Measurements from ENCODE around the gene EIF4A2.
A peak's percentile ranks its signal among the peaks of the same experiment; 100 is the strongest.

Gene EIF4A2

DNA sequence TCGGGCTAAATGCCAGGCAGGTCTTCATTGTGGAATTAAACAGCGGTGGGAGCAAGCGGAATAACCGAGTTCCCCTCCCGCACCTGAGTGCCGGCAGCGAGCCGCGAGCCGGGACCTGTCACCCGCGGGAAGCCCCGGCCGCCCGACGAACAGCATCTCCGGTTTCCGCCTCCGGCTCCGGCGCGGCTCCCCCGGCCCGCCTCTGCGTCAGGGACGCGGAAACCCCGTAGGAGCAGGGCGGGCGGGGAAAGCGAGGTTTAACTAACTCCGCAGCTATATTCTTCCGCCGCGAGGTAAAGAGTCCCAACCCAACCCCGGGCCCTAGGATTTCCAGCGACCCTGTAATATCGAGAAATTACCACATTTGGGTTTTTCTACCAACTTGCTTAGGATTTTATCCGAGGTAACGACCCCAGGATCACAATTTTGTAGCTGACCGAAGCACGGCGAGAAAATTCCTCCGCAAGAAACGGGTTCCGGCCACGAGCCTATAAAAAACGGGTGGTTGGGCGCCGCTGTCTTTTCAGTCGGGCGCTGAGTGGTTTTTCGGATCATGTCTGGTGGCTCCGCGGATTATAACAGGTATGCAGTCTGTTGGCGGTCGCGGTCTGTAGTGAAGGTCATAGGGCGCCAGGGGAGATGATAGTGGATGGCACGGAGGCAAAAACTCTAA lies at the start of gene EIF4A2:
Gene EIF4A2, plus strand, starts transcription at position 520 of the 673 bp plus-strand sequence. Its CDS starts 34 bp downstream, at position 554.
- CTCF ChIA-PET = interaction anchor here (0.6 kb wide), 1 partner anchor 100 kb away, joined by 3 read pairs; no protein-coding TSS in a partner anchor
- POLR2A ChIA-PET = interaction anchor here (0.6 to 3.8 kb wide), 23 partner anchors 9 to 845 kb away, joined by 3 to 24 read pairs (median 4); partner anchors contain the start of genes DNAJB11, RFC4 and TRA2B
- DNase-seq (ENCODE audit: extremely low spot score) = peak; percentile 78
- 0 out of 2 replicates have a peak, but pooled peaks have one; percentile 15 for TF ChIP-seq FOXM1 (IDR thresholded peaks at IDR 0.05; ENCODE audit: borderline replicate concordance)
- peak; percentile 84 for TF ChIP-seq NFRKB (IDR thresholded peaks at IDR 0.05)
- peak; percentile 85 for TF ChIP-seq ELF4 (IDR thresholded peaks at IDR 0.05)
- no peak for TF ChIP-seq ARNT (IDR thresholded peaks at IDR 0.05)
- no peak for TF ChIP-seq ZNF384 (IDR thresholded peaks at IDR 0.05)
- TF ChIP-seq BHLHE40 (IDR thresholded peaks at IDR 0.05; ENCODE audit: borderline replicate concordance) = no peak
- TF ChIP-seq SP1 (IDR thresholded peaks at IDR 0.05) = no peak
- TF ChIP-seq L3MBTL2 (conservative IDR thresholded peaks at IDR 0.05) = peak; percentile 49; the same call in 1 of the 2 replicates
- no peak for TF ChIP-seq HDGF (IDR thresholded peaks at IDR 0.05; ENCODE audit: borderline replicate concordance)
- TF ChIP-seq LEF1 (IDR thresholded peaks at IDR 0.05; ENCODE audit: borderline replicate concordance) = peak; percentile 72; the same call in 1 of the 2 replicates
- no peak for TF ChIP-seq CTBP1 (IDR thresholded peaks at IDR 0.05; ENCODE audit: borderline replicate concordance)
- no peak for TF ChIP-seq SUZ12 (IDR thresholded peaks at IDR 0.05)
- no peak for TF ChIP-seq FOXA1 (IDR thresholded peaks at IDR 0.05)

DNA sequence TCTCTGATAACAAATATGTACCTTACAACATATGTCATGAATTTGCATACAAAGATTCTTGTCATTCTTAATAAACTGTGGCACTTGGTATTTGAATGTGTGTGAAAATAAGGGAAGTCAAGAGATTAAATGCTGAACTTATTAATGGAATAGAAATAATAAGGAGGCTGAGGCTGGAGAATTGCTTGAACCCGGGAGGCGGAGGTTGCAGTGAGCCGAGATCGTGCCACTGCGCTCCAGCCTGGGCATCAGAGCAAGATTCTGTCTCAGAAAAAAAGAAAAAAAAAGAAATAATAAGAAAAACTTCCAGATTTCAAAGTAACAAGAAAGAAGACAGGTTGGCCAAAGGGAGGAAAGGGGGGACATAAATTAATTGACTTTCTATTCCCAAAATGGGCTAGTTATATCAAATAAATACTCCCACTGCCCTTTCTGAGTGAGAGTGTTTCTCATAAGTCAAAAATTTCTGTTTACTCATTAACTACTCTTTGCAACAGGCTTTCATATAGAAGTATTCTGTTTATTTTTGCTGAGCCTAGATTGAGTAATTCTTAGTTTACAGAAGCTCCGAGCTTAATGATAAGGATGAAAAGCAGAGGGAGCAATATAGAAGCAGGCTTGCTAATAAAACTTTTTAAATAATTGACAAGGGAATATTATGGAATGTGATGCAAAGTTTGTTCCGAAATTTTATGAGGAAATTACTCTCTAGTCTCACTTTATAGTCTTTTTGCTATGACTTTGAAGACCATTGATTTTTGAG lies 40.6 kb upstream of the EIF4A2 start:
- ChIA-PET POLR2A (interaction anchor here (0.9 kb wide), 1 partner anchor 40 kb away, joined by 3 read pairs; the partner anchor contains the start of gene EIF4A2), CTCF (no interaction called here)
- no peak for TF ChIP-seq HDGF (IDR thresholded peaks at IDR 0.05; ENCODE audit: borderline replicate concordance)
- TF ChIP-seq SUZ12 (IDR thresholded peaks at IDR 0.05) = no peak
- TF ChIP-seq CTBP1 (IDR thresholded peaks at IDR 0.05; ENCODE audit: borderline replicate concordance) = no peak
- no peak for TF ChIP-seq ZNF384 (IDR thresholded peaks at IDR 0.05)
- no peak for TF ChIP-seq ARNT (IDR thresholded peaks at IDR 0.05)

DNA sequence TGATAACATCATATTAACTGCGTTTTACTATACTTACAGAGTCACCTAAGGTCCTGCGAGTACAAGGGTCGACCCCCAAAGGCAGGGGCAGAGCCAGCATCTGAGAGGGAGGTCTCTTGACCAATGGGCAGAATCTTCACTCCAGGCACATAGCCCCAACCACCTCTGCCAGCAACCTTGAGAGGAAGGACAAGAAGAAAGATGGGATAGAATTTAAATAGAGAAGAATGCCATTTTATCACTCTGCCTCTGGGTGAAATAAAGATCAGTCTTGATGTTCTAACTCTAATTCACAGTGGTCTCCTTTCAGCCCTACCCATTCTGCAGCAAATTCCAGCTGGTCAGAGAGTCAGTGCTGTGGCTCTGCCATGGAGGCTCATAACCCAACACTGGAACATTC lies 39.7 kb upstream of the EIF4A2 start:
- TF ChIP-seq FOXA1 (IDR thresholded peaks at IDR 0.05) (no peak), SP1 (IDR thresholded peaks at IDR 0.05) (no peak), NFRKB (IDR thresholded peaks at IDR 0.05) (no peak), CTBP1 (IDR thresholded peaks at IDR 0.05; ENCODE audit: borderline replicate concordance) (no peak), LEF1 (IDR thresholded peaks at IDR 0.05; ENCODE audit: borderline replicate concordance) (no peak), L3MBTL2 (conservative IDR thresholded peaks at IDR 0.05) (no peak), ZNF384 (IDR thresholded peaks at IDR 0.05) (no peak), FOXK2 (IDR thresholded peaks at IDR 0.05) (no peak), HDGF (IDR thresholded peaks at IDR 0.05; ENCODE audit: borderline replicate concordance) (no peak), BHLHE40 (IDR thresholded peaks at IDR 0.05; ENCODE audit: borderline replicate concordance) (no peak), SUZ12 (IDR thresholded peaks at IDR 0.05) (no peak), FOXM1 (IDR thresholded peaks at IDR 0.05; ENCODE audit: borderline replicate concordance) (no peak), ELF4 (IDR thresholded peaks at IDR 0.05) (no peak), ARNT (IDR thresholded peaks at IDR 0.05) (no peak), TARDBP (IDR thresholded peaks at IDR 0.05) (no peak)
- TF ChIP-seq, protein P1, sequence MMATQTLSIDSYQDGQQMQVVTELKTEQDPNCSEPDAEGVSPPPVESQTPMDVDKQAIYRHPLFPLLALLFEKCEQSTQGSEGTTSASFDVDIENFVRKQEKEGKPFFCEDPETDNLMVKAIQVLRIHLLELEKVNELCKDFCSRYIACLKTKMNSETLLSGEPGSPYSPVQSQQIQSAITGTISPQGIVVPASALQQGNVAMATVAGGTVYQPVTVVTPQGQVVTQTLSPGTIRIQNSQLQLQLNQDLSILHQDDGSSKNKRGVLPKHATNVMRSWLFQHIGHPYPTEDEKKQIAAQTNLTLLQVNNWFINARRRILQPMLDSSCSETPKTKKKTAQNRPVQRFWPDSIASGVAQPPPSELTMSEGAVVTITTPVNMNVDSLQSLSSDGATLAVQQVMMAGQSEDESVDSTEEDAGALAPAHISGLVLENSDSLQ (IDR thresholded peaks at IDR 0.05) = no peak
- no peak for DNase-seq (ENCODE audit: extremely low spot score)
- ChIA-PET POLR2A (interaction anchor here (0.9 kb wide), 1 partner anchor 40 kb away, joined by 3 read pairs; the partner anchor contains the start of gene EIF4A2), CTCF (no interaction called here)

More for the DNA sequence above, 40.6 kb upstream of the EIF4A2 start:
- DNase-seq (ENCODE audit: extremely low spot score) = no peak

DNA sequence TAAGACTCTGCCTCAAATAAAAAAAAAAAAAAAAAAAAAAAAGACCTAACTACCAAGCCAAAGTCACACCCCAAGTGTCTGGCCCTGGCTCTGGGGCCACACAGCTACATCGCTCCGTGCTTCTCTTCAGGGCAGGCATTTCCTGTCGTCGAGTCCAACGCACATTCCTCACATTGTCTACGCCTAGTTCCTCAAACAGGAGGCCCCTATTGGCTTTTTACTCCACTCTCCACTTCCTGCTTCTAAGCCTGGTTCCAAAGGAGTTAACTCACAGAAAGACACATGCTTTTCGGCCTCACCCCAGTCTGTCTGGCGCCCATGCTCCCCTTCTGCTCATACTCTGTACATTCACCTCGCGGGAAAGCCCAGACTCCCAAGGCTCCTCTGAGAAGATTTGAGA lies 37.4 kb upstream of the EIF4A2 start:
- ChIA-PET POLR2A (no interaction called here), CTCF (no interaction called here)
- no peak for DNase-seq (ENCODE audit: extremely low spot score)
- TF ChIP-seq ZNF384 (IDR thresholded peaks at IDR 0.05) (no peak), BHLHE40 (IDR thresholded peaks at IDR 0.05; ENCODE audit: borderline replicate concordance) (no peak), ELF4 (IDR thresholded peaks at IDR 0.05) (no peak), FOXM1 (IDR thresholded peaks at IDR 0.05; ENCODE audit: borderline replicate concordance) (no peak), L3MBTL2 (conservative IDR thresholded peaks at IDR 0.05) (no peak), CTBP1 (IDR thresholded peaks at IDR 0.05; ENCODE audit: borderline replicate concordance) (no peak), FOXK2 (IDR thresholded peaks at IDR 0.05) (no peak), NFRKB (IDR thresholded peaks at IDR 0.05) (no peak), FOXA1 (IDR thresholded peaks at IDR 0.05) (no peak), ARNT (IDR thresholded peaks at IDR 0.05) (no peak), LEF1 (IDR thresholded peaks at IDR 0.05; ENCODE audit: borderline replicate concordance) (no peak), HDGF (IDR thresholded peaks at IDR 0.05; ENCODE audit: borderline replicate concordance) (no peak), SP1 (IDR thresholded peaks at IDR 0.05) (no peak), SUZ12 (IDR thresholded peaks at IDR 0.05) (no peak), TARDBP (IDR thresholded peaks at IDR 0.05) (no peak)
- TF ChIP-seq, protein P1 (IDR thresholded peaks at IDR 0.05) = no peak

DNA sequence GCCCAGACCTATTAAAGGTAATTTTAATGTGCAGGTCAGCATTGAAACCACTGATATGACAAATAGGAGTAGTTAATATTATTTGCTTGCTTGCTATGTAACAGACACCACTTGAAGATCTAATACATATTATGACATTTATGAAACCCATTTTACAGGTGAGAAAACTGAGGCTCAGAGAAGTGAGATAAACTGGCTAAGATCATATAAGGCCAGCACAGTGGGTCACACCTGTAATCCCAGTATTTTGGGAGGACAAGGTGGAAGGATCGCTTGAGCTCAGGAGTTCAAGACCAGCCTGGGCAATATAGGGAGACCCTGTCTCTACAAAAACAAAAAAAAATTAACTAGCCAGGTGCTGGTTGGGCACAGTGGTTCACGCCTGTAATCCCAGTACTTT lies 33.1 kb upstream of the EIF4A2 start:
- POLR2A ChIA-PET = no interaction called here

More for the DNA sequence above, 33.1 kb upstream of the EIF4A2 start:
- no peak for DNase-seq (ENCODE audit: extremely low spot score)
- TF ChIP-seq ZNF384 (IDR thresholded peaks at IDR 0.05) = no peak
- TF ChIP-seq ELF4 (IDR thresholded peaks at IDR 0.05) = no peak
- TF ChIP-seq HDGF (IDR thresholded peaks at IDR 0.05; ENCODE audit: borderline replicate concordance) = no peak
- no peak for TF ChIP-seq SP1 (IDR thresholded peaks at IDR 0.05)
- TF ChIP-seq NFRKB (IDR thresholded peaks at IDR 0.05) = no peak
- no peak for TF ChIP-seq ARNT (IDR thresholded peaks at IDR 0.05)
- TF ChIP-seq FOXK2 (IDR thresholded peaks at IDR 0.05) = no peak
- TF ChIP-seq LEF1 (IDR thresholded peaks at IDR 0.05; ENCODE audit: borderline replicate concordance) = no peak
- TF ChIP-seq CTBP1 (IDR thresholded peaks at IDR 0.05; ENCODE audit: borderline replicate concordance) = no peak
- TF ChIP-seq FOXA1 (IDR thresholded peaks at IDR 0.05) = no peak
- TF ChIP-seq, protein P1 (IDR thresholded peaks at IDR 0.05) = no peak
- TF ChIP-seq TARDBP (IDR thresholded peaks at IDR 0.05) = no peak
- TF ChIP-seq SUZ12 (IDR thresholded peaks at IDR 0.05) = no peak
- no peak for TF ChIP-seq BHLHE40 (IDR thresholded peaks at IDR 0.05; ENCODE audit: borderline replicate concordance)
- CTCF ChIA-PET = no interaction called here

Data from HEK293T (cell line).